Progenitor cell of endocrine pancreas (in vitro differentiated cells): Measurements from ENCODE around the gene MAF. TPM values are rescaled to one million over a fixed set of nuclear protein-coding genes. Genes with fewer than 3 reads are reported as not detected.

ENCODE experiments used
- DNase-seq: peaks from one replicate; pipeline ENCODE4 v3.0.0; 2021; ENCODE audit warnings: low spot score; ENCODE audit not compliant: unreplicated experiment
- H3K27ac Mint-ChIP-seq: 2 replicates; pipeline ENCODE4 v1.8.0; 2021; ENCODE audit warnings: mild to moderate bottlenecking, moderate library complexity, mixed read lengths
- H3K27me3 Mint-ChIP-seq: 2 replicates; pipeline ENCODE4 v1.8.0; 2021; ENCODE audit warnings: mixed read lengths
- H3K36me3 Mint-ChIP-seq: 2 replicates; pipeline ENCODE4 v1.8.0; 2022; ENCODE audit warnings: mixed read lengths; ENCODE audit not compliant: insufficient read depth
- H3K4me1 Mint-ChIP-seq: 2 replicates; pipeline ENCODE4 v1.8.0; 2021; ENCODE audit warnings: low read depth, mixed read lengths
- H3K4me3 Mint-ChIP-seq: 2 replicates; pipeline ENCODE4 v1.8.0; 2021; ENCODE audit warnings: low read depth, mild to moderate bottlenecking, moderate library complexity, mixed read lengths
- H3K9me3 Mint-ChIP-seq: 2 replicates; pipeline ENCODE4 v1.8.0; 2021; ENCODE audit warnings: low read depth, mixed read lengths
- total RNA-seq: library from RNA; stranded (reverse); gene quantifications from 2 replicates; pipeline ENCODE4 v1.2.1, GENCODE V29; 2021
- TF ChIP-seq, protein P1 (sequence below): fragments of 200-600 bp; sonication (generic); IDR thresholded peaks from one replicate; pipeline ENCODE4 v1.5.0; 2021; ENCODE audit warnings: antibody characterized with exemption, mild to moderate bottlenecking; ENCODE audit not compliant: unreplicated experiment

Gene MAF
- total RNA-seq, 1 donor from 2014 or later = 17.3 TPM

- H3K36me3 Mint-ChIP-seq = no peaks in the 10 kb centered on the region
- DNase-seq = no peak
- H3K4me3 Mint-ChIP-seq = no peak overlapping the region
- H3K27me3 Mint-ChIP-seq = peaks cover 8% of the 10 kb centered on the region
- peaks cover 4% of the 10 kb centered on the region for H3K4me1 Mint-ChIP-seq
- peaks cover 3% of the 10 kb centered on the region for H3K9me3 Mint-ChIP-seq
- no peak overlapping the region for H3K27ac Mint-ChIP-seq
- TF ChIP-seq, protein P1, sequence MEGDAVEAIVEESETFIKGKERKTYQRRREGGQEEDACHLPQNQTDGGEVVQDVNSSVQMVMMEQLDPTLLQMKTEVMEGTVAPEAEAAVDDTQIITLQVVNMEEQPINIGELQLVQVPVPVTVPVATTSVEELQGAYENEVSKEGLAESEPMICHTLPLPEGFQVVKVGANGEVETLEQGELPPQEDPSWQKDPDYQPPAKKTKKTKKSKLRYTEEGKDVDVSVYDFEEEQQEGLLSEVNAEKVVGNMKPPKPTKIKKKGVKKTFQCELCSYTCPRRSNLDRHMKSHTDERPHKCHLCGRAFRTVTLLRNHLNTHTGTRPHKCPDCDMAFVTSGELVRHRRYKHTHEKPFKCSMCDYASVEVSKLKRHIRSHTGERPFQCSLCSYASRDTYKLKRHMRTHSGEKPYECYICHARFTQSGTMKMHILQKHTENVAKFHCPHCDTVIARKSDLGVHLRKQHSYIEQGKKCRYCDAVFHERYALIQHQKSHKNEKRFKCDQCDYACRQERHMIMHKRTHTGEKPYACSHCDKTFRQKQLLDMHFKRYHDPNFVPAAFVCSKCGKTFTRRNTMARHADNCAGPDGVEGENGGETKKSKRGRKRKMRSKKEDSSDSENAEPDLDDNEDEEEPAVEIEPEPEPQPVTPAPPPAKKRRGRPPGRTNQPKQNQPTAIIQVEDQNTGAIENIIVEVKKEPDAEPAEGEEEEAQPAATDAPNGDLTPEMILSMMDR = no peak
Observed at GRCh38 chr16:79557421-79557820, 43.1 kb downstream of the MAF start.

GRCh38 chr16:79554912-79555311 lies 45.6 kb downstream of the MAF start:
- H3K36me3 Mint-ChIP-seq = no peaks in the 10 kb centered on the region
- peaks cover 4% of the 10 kb centered on the region for H3K4me1 Mint-ChIP-seq
- TF ChIP-seq, protein P1 = no peak

DNA sequence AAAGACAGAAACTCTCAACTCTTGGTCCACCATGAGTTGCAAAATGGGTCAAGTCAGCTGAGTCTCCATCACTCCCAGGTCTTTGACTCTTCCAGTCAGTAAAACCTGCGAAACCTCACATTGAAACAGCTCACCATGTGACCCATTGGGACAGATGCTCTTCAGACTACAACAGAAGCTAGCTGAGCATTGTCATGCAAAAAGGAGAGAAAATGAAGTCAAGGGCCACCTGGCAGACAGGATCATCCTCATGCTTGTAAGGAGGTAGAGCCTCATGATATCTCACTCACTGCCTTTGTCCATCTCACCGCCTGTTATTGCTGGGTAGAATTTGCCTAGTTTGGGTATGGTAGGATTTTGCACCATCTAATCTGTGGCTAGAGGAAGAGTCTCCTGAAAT lies 50.2 kb downstream of the MAF start:
- Mint-ChIP-seq H3K27me3 (peaks cover 23% of the 10 kb centered on the region), H3K4me3 (no peak overlapping the region), H3K36me3 (no peaks in the 10 kb centered on the region), H3K27ac (no peak overlapping the region), H3K4me1 (peaks cover 2% of the 10 kb centered on the region), H3K9me3 (no peaks in the 10 kb centered on the region)
- no peak for DNase-seq
- TF ChIP-seq, protein P1 = no peak

More at GRCh38 chr16:79554912-79555311, 45.6 kb downstream of the MAF start:
- peaks cover 10% of the 10 kb centered on the region for H3K27me3 Mint-ChIP-seq
- no peak overlapping the region for H3K4me3 Mint-ChIP-seq
- no peak overlapping the region for H3K27ac Mint-ChIP-seq
- DNase-seq = no peak
- peaks cover 3% of the 10 kb centered on the region for H3K9me3 Mint-ChIP-seq

DNA sequence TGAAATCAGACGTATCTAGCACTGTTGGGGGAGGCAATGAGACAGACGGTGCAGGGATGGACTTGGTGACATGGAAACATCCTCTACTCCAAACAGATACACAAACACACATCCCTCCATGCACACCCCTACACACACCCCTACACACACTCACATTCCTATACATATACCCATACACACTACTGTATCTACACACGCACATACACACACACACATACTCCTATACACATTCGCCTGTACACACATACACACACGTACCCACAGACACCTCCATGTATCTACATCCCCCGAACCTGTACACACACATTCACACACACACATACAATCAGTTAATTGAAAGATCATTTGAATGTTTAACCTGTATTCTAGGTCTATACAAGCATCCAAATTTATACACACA lies 53.5 kb downstream of the MAF start:
- no peaks in the 10 kb centered on the region for H3K36me3 Mint-ChIP-seq
- TF ChIP-seq, protein P1 = no peak
- H3K4me1 Mint-ChIP-seq = no peaks in the 10 kb centered on the region
- H3K27me3 Mint-ChIP-seq = peaks cover 20% of the 10 kb centered on the region
- no peak overlapping the region for H3K4me3 Mint-ChIP-seq
- no peak overlapping the region for H3K27ac Mint-ChIP-seq
- DNase-seq = no peak
- H3K9me3 Mint-ChIP-seq = no peaks in the 10 kb centered on the region
